Kidney (tissue), 14 donors: ENCODE results near the gene FAM53B. TPM values are rescaled to one million over a fixed set of nuclear protein-coding genes. Genes with fewer than 3 reads are reported as not detected.

ENCODE experiments used
- DNase-seq, 5 donors: peaks; one replicate each; pipeline ENCODE4 v3.0.0-alpha.2; 2013 to 2020
- FAIRE-seq: peaks from 2 replicates; lab custom pipeline; 2012; peaks lifted over from hg19 to GRCh38; lab: Jason Lieb, UNC
- H3K27ac ChIP-seq, 2 donors: one replicate each; pipeline ENCODE4 v1.7.0; 2013; ENCODE audit warnings: low read depth in 2 of 2, low read length in 2 of 2, inconsistent platforms in 1 of 2
- H3K27me3 ChIP-seq: one replicate; pipeline ENCODE4 v1.7.1; 2013; ENCODE audit warnings: low read length, inconsistent platforms; ENCODE audit not compliant: control insufficient read depth, insufficient read depth
- H3K36me3 ChIP-seq, 3 donors: one replicate each; pipeline versions ENCODE4 v1.7.0 to v1.7.1; 2013; ENCODE audit warnings: low read length in 3 of 3, control low read depth in 1 of 3, inconsistent platforms in 1 of 3; ENCODE audit not compliant: insufficient read depth in 3 of 3, control insufficient read depth in 2 of 3
- H3K4me1 ChIP-seq, 3 donors: one replicate each; pipeline versions ENCODE4 v1.7.0 to v1.7.1; 2013; ENCODE audit warnings: low read length in 3 of 3, inconsistent platforms in 1 of 3, low read depth in 1 of 3; ENCODE audit not compliant: control insufficient read depth in 2 of 3, insufficient read depth in 2 of 3
- H3K4me3 ChIP-seq, 3 donors: one replicate each; pipeline versions ENCODE4 v1.7.0 to v1.8.1; 2013; ENCODE audit warnings: low read length in 3 of 3, control low read depth in 1 of 3, inconsistent platforms in 1 of 3
- H3K9ac ChIP-seq, 3 donors: one replicate each; pipeline versions ENCODE4 v1.7.0 to v1.7.1; 2013; ENCODE audit warnings: low read length in 3 of 3, control low read depth in 1 of 3, inconsistent platforms in 1 of 3
- H3K9me3 ChIP-seq, 3 donors: one replicate each; pipeline versions ENCODE4 v1.7.0 to v1.7.1; 2013; ENCODE audit warnings: low read length in 3 of 3, control low read depth in 1 of 3, inconsistent platforms in 1 of 3; ENCODE audit not compliant: control insufficient read depth in 2 of 3, insufficient read depth in 1 of 3
- CTCF ChIP-seq: IDR thresholded peaks from 3 replicates; pipeline ENCODE4 v1.5.1; 2012; ENCODE audit warnings: mild to moderate bottlenecking, moderate library complexity, borderline replicate concordance; ENCODE audit not compliant: insufficient read depth; ENCODE audit errors: extremely low read depth
- intact Hi-C: fragments of 100-400 bp; cut with DNase I; formaldehyde crosslinking; loops from one replicate; pipeline ENCODE4 v1.11.1; 2022
- polyA plus RNA-seq: library from polyadenylated mRNA; stranded (reverse); fragments of 350-450 nt; fragmentation: Illumina TruSeq; extraction: RNeasy Lipid Tissue Mini Kit (QIAGEN cat#74804); gene quantifications from one replicate; pipeline ENCODE4 v1.2.3, GENCODE V29; 2014; ENCODE audit warnings: low read depth, low replicate concordance; ENCODE audit not compliant: insufficient read depth
- total RNA-seq: library from RNA; stranded (reverse); fragmentation: NEBNext Ultra II Directional; extraction: Animal tissue kit (Norgen Biotek cat#: 25700); gene quantifications from one replicate; pipeline ENCODE4 v1.2.1, GENCODE V29; 2021
- donor health status: control.
- donor health status: control.
- donor health status: control.
- donor health status: control.
- donor health status: control.
- donor health status: DM: yes; HTN: yes; CAD: no.
- donor health status: Normal renal cell carcinoma (clear cell type).

The FAM53B gene
- total and polyA plus RNA-seq, 2 donors from 2014 or later: 11.8 to 30.0 TPM

GRCh38 chr10:124721330-124722045 is 22.7 kb downstream of the FAM53B start:
- peak overlapping the region in 2 of 3 donors; percentile 1 to 15 for H3K9ac ChIP-seq
- H3K27me3 ChIP-seq: no peaks in the 10 kb centered on the region
- intact Hi-C loops: no loop called here
- peaks cover 4 to 71% (median 65%) of the 10 kb centered on the region in 3 donors for H3K4me1 ChIP-seq
- no peak overlapping the region for H3K4me3 ChIP-seq
- H3K27ac ChIP-seq: peak overlapping the region; percentile 28 to 59
- no peaks in the 10 kb centered on the region for H3K9me3 ChIP-seq
- FAIRE-seq (no peak), DNase-seq (peak in 1 of 5 donors; percentile 63)
- H3K36me3 ChIP-seq: no peaks in the 10 kb centered on the region
- no peak for TF ChIP-seq CTCF

GRCh38 chr10:124719213-124719851 is 24.8 kb downstream of the FAM53B start:
- peak overlapping the region; percentile 6 to 47 for H3K27ac ChIP-seq
- TF ChIP-seq CTCF: peak; percentile 37
- FAIRE-seq: no peak
- H3K9me3 ChIP-seq: no peaks in the 10 kb centered on the region
- intact Hi-C loops: no loop called here
- no peak overlapping the region for H3K9ac ChIP-seq
- peaks cover 14 to 70% (median 63%) of the 10 kb centered on the region in 3 donors for H3K4me1 ChIP-seq
- DNase-seq: peak in 3 of 5 donors; percentile 64 to 90 (median 69)
- peak overlapping the region in 1 of 3 donors; percentile 17 for H3K4me3 ChIP-seq
- no peaks in the 10 kb centered on the region for H3K27me3 ChIP-seq
- H3K36me3 ChIP-seq: no peaks in the 10 kb centered on the region

GRCh38 chr10:124717911-124718741 is 26.1 kb downstream of the FAM53B start:
- TF ChIP-seq CTCF: no peak
- H3K9ac ChIP-seq: peak overlapping the region in 1 of 3 donors; percentile 46
- no peaks in the 10 kb centered on the region for H3K36me3 ChIP-seq
- no peak for FAIRE-seq
- H3K27ac ChIP-seq: peak overlapping the region; percentile 45 to 81
- no peaks in the 10 kb centered on the region for H3K27me3 ChIP-seq
- intact Hi-C loops: no loop called here
- H3K9me3 ChIP-seq: no peaks in the 10 kb centered on the region
- peaks cover 14 to 64% (median 61%) of the 10 kb centered on the region in 3 donors for H3K4me1 ChIP-seq
- DNase-seq: peak; percentile 65 to 95 (median 92)
- H3K4me3 ChIP-seq: no peak overlapping the region
